IPS-NIHi7 (cell line): Measurements from ENCODE around the gene MBL2.

ENCODE experiments used
- DNase-seq: peaks from one replicate; pipeline ENCODE4 v3.0.0; 2012; ENCODE audit warnings: mixed read lengths; ENCODE audit errors: extremely low spot score

Gene MBL2

DNA sequence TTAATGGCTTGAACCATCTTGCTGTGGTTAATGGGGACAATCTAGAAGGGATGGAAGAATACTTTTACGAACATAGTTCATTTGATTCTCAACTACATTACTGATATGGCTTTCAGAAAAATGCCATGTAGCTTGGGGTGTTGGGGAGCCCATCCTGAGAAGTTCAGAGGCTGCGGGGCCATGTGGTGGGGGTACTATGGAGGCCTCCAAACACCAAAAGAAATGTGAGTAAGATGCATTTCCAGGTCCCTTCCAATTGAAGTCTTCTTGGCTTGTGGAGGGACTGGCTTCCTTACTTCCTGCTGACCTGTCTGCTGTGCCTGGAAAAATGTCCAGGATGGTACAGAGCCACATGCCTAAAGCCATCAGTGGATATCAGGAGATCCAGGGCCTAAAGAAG lies 1.6 kb upstream of the MBL2 start:
- DNase-seq, result no peak

DNA sequence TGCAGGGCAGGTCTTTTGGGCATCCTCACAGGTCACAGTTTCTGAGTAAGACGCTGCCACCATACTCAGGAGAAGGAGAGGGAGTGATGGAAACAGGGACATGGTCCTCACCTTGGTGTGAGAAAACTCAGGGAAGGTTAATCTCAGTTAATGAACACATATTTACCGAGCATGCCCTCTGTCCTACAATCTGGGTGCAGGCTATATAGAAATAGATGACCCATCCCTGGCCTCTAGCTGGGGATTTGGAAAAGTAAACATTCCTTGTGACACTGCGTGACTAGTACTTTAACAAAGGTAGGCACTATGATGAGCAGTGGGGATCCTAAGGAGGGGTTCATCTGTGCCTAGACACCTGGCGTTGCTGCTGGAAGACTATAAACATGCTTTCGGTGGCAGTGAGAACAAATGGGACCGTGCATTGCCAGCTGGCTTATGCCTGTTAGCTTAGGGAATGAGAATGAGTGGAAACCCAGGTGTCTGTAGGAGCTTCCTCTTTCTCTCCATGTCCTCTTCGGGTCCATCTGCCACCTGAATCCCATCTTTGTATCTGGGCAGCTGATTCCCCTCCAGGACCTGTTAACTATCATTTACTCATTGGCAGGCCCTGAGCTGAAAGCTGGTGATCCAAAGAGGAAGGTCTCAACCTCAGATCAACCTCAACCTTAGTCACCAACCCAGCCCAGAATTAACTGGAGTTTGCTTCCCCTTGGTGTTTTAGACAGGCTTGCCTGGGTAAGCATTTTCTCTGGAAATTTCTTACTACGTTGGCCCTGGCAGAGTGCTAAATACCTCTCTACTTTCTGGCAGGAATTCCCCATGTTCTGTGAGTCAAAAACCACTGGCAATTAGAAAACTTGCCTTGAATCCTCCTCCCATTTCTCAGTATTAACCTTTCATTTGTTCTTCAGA lies 794 bp downstream of the MBL2 start:
- no peak for DNase-seq

DNA sequence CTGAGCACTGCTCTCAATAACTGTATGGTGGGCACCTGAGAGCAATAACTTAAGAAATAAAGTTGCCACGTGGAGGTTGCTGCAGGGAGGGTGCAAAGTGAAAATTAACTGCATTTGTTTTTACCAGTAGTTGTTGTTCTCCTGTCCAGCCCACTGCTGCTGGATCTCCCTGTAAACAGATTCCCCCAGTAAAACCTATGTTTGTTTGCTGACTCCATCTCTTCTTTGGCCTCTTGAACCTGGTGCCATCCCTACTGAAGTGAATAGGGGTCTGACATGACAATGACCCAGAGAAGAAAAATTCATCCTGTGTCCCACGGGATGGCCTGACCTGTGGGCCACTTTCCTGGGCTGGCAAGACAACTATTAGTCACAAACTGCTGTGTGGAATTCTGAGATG lies 1.7 kb downstream of the MBL2 start:
- DNase-seq, result no peak

DNA sequence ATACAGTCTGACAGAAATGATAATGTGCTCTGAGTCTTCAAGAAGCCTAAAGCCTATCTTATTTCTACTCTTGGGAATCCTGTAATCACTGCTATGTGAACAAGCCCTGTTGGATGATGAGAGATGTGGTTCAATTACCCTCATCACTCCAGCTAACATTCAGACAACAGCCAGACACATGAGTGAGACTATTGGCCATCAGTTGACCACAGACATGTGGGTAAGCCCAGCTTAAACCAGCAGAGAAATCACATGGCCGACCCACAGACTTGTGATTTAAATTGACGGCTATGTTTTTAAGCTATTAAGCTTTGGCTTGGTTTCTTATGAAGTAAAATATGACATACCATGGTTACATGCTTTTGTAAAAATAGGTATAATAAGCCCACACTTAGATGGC lies 2.6 kb downstream of the MBL2 start:
- no peak for DNase-seq

DNA sequence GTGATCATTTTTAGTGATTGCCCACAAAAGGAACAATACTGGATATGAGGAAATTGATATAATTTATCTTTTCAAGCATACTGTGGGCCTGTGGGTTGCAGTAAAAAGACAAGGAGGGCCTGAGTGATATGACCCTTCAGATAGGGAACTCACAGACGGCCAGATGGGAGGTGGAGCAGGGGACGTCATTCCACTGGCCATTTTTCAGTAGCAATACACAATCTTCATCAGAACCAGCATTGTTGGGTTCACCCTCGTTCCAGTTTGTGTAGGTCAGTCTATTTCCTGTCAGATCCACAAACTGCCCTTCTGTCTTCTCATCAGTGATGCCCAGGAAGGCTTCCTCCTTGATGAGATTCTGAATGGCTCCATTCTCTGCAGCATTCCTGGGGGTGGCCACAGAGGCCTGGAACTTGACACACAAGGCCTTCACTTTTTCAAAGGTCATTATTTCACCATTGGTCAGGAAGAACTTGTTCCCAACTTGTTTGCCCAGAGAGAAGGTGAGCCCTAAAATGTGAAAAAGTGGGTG lies 4.5 kb downstream of the MBL2 start:
- DNase-seq, result no peak

DNA sequence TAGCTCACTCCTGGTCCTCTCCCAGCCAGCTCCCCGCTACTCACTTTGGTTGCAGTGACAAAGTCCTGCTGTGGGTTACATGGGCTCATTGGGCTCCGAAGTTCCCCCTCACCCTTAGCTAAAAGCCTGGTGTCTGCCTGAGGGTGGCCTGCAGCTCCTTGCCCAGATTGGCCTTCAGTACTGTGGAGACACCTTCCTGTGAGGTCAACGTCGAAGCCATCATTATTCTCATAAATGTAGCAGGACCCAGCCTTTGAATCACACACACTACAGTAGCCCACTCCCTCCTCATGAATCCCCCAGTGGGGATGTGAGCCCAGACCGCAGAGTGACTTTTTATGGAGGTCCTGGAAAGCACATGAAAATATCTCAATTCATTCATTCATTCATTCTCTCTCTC lies 10.5 kb downstream of the MBL2 start:
- DNase-seq, result no peak

DNA sequence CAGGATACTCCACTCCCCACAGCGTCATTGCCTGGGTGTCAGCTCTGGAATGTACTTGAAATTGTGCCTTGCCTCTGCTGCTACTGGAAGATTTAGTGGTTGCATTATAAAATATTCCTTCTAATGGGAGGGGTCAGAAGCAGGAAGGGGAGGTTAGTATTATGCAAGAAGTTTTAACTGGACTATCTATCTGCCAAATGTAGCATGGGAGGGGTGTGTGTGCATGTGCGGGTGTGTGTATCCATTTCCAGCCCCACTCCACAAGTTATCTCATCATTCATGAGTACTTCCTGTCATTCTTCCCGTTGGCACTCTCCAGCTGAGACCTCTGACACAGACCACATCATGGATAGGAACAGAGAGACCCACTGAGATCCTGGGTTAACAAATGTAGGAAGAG lies 13.4 kb downstream of the MBL2 start:
- DNase-seq, result no peak

DNA sequence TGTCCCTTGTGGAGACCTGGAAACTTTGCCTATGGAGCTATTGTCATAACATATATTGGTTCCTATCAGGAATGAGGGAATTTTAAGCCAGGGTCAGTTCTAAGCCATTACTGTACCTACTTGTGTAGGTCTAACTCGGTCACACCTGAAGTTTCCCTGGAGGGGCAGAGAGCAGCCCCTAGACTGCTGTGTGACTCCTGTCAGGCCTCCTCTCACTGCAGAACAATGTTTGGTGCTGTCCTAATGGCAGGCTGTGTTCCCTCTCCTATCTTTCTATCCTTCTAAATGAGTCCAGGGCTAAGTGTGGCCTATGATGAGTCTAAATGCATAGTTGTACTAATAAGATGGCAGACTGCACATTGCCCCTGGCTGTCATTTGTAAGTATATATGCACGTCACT lies 14.2 kb downstream of the MBL2 start:
- DNase-seq, result no peak

DNA sequence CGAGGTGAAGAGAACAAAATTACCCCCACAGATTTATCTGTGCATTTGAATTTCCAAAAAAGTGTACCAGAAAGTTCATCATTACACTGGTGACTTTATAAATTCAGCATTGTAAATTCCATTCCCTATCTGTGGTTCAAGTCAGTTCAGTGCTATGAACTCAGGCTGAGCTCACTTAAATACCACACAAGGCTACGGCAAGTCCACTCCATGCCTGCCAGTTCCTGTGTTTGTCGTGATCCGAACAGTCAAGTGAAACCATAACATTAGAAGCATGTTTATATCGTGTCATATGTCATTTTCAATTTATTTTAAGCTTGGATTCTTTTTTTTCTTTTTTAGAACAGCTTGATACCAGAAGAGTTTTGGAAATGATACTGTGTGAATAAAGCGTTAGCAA lies 14.8 kb downstream of the MBL2 start:
- DNase-seq, result no peak

DNA sequence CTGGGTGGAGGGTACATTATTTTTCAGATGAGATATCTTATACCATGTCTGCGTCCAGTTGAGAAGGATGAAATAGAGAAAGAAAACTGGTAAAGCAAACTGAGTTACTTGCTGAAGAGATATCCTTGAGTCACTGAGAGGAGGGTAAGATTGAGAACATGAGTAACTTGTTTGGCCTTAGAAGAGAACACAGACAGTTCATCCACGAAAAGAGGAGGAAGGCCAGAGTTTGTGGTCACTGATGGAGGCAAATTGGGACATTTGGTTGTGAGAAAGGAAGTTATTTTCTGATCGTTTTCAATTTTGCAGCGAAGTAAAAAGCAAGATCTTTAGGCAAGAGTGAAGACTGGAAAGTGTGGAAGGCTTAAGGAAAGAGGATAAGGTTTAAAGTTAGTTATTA lies 15.6 kb downstream of the MBL2 start:
- DNase-seq, result no peak

DNA sequence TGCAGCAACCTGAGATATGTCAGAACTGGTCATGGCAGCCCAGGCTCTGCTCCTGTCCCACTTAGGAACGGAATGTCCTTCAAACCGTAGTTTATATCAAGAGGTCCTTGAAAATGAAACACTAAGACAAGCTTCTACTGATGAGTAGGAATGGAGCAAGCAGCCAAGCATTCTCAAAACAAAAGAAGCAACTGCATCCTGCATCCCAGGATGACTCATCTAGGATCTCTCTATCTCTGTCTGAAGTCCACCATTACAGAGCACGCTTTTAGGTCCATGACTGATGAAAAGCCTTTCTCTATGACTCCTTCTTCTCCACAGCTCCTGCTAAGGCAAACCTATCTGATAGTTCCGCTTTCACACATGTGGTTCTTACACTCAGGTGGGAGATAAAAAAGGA lies 16.3 kb downstream of the MBL2 start:
- no peak for DNase-seq

DNA sequence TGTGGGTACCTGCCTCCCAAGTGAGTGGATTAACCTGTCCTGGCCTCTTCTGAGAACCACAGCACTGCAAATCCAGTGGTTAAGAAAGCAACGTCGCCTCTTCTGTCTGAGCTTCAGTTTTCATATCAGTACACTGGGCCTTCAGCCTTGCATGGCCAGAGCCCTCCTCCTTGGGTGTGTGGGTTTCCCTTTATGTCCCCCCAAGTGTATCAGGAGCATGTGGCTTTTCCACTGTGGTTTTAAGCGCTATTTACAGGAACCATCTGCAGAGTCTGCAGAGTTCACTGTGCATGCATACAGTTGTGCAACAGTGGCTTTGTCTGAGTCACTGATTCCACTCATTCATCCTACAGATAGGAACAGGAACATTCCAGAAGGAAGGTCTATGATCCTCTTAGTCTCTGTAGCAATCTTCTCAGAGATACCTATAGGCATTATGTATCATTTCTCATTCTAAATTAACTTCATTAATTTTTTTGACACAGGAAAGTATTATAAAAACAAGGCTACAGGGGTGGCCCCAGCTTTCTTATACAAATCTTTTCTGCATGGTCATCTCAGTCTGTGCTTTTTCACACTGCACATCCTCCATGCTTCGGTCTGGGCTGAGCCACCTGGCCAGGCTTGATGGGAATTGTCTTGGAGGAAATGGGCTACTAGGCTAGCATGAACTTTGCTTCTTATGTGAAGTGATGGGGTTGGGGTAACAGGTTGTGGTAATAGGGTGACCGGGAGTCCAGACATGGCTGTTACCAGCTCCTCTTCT lies 17.1 kb downstream of the MBL2 start:
- DNase-seq, result no peak

DNA sequence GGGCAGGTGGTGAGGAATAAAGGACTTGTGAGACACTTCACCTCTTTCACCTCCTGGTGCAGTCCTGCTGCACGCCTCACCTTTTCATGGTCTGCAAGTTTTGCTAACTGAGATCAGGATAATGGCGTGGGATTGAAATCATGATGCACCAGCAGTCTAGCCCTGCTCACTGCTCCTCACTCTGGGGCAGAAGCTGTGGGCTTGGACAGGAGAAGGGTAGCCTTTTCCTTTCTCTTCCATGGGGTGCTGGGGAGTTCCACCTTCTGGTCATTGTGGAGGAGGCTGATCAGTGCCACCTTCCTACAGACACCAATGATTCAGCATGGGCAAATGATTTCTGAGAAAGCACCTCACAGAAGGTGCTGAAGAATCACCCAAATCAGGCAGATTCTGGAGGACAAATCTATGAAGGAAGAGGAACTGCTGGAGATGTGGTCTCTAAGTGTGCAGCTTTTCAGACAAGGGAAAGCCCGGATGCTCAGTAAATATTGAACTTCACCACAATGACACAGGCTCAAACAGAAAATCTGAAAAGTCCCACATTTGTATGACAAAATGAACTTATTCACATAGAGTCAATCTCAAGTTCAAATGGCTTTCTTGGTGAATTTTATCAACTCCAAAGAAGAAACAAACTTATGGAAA lies 19.7 kb downstream of the MBL2 start:
- DNase-seq, result no peak

DNA sequence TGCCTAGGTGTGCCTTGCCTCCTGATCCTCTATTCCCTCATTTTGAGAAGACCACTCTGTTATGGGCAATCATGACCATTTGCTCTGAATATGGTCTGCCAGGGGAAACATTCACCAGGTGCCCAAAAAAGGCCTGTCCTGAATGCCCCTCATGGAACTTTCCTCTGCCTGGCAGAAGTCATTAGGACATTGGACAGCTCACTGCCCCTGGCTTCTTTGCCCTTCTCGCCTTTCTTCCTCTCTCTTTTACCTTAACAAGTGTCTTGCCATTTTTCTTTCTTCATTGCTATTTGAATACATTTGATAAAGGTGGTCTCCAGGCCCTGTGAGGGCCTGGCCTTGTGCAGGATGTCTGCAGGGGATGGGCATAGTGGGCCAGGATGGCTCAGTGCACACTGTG lies 20.3 kb downstream of the MBL2 start:
- DNase-seq, result no peak

DNA sequence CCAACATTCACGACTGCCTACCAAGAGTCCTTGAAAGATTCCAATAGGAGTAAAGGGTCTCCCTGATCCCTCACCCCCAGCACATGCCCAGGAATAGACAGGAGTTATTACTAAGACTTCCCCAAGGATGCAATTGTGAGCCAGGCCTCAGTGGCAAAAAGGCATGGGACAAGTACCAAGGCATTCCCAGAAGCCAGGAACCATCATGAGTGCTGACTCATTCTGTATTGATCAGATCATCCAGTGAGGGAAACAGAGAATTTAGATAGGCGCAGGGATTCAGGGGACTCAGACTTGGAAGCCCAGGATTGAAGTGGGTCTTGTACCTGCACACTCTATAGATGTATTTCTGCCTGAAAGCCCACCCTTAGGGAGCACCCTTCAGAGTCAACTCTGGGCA lies 21.2 kb downstream of the MBL2 start:
- no peak for DNase-seq

DNA sequence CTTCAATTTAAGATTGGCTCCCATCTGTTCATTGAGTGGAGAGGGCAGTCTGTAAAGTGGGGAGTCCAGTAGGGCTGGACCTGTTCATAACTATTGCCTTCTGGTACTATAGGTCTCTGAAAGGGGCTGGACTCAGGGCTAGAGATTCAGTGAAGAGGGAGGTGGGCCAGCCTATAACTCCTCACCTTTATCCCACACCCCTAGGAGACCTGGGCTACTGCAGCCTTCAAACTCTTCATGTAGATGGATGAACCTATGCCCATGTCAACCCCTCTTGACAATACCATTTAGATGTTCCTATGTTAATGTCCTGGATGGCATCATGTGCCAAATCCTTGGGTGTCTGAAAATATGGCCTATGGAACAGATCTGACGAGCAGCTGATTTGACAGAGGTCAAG lies 22.0 kb downstream of the MBL2 start:
- DNase-seq, result no peak

DNA sequence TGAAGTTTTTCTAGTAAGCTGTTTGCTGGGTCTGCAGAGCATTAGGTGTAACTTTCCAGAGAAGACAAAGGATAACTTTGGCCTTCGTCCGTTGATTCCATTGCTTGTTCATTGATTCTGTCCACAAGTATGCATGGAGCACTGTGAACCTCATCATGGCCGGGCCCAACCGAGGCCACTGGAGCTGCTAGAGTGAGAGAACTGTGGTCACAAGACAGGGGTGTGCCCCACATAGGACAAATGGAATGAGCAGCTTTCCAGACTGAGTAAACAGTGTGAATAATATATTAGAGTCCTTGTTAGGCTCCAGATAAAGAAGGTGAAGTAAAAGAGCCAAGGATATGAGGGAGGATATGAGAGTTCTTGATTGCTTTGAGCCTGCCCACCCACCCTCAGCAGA lies 24.9 kb downstream of the MBL2 start:
- no peak for DNase-seq

DNA sequence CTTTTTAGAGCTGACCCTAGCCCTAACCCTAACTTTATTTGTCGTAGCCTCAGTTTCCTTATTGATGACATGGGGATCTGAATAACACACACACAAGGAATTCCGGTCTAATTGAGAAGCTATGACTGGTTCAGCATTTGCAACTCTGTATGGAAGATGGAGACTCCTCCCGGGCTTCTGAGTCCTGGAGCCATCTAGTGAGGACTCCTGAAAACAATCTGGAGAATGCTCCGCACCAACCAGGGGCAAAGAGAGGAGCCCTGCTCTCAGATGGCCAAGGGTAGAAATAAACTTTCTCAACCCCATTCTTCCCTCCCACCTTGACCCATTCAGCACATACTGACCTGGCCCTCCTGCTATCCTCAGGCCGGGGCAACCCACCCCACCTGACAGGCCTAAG lies 26.4 kb downstream of the MBL2 start:
- no peak for DNase-seq

DNA sequence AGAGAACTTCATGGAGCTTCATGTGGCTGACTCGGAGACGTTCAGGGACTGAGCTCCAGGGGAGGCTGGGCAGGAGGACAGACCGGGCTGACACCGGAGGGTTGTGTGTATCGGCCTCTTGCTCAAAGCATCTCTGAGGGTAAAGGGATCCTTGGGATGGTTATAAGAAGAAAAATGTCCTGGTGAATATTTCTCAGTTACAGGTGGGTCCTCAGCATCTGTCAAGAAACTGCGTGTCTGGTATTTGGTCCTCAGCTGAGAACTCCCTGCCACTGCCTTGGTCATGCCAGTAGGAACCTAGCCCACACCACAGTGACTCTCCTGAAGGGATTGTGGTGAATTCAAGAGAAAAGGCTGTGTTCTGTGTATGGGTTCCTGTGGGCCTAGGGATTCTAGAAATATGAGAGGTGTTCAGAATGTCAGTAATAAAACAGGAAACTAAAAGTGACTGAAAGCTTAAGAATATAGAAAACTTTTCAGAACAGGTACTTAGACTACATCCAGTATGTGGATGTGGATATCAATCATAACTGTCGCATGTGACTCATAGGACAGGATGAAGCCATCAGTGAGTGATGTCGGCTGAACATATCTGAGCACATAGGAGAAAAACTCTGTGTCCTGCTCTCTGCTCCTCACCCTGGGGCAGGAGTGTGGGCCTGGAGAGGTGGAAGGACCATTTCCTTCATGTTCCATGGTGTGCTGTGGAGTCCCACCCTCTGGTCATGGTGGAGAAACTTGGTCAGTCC lies 28.4 kb downstream of the MBL2 start:
- DNase-seq, result no peak

DNA sequence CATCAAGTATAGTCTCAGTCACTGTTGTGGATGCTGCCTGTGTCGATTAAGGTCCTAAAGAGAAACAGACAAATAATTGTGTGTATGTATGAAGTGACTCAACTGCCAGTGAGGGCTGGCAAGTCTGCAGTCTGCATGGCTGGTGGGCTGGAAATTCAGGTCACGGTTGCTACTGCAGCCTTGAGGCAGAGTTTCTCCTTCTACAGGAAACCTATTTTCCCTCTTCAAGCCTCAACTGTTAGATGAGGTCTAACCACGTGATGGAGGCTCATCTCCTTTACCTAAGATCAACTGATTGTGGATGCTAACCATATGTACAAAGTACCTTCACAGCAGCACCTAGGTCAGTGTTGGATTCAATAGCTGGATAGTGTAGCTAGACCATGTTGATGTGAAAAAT lies 29.9 kb downstream of the MBL2 start:
- no peak for DNase-seq

DNA sequence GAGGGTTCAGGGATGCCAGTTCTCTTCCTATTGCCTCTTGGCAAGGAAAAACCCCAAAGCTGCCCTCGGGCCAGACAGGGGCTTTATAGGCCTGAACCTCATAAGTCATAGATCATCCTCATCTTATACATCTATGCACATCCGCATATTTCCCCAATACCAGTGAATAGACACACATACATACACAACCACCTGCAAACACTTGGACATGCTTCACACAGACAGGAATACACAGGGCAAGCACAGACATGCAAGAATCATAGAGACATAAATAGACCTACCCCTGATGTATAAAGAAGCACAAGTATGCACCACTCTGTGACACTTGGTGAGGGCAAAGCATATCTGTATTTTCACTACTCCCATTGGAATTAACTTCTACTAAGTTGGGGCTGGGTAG lies 30.7 kb downstream of the MBL2 start:
- no peak for DNase-seq
